Adrenal gland (tissue), 12 donors: ENCODE data around the gene HSPB1. TPM values are rescaled to one million over a fixed set of nuclear protein-coding genes. Genes with fewer than 3 reads are reported as not detected.

Experiments used
- DNase-seq, 7 donors: peaks; one replicate each; pipeline ENCODE4 v3.0.0-alpha.2; 2019 to 2020
- H3K27ac ChIP-seq, 5 donors: fragments of 200-600 bp; sonication (generic) in 4 of 5; 1 replicate in 3 of 5; 2 replicates in 2 of 5; pipeline versions ENCODE4 v1.5.1 to v1.8.0; 2016 to 2020; ENCODE audit warnings: mild to moderate bottlenecking in 1 of 5
- H3K27me3 ChIP-seq: fragments of 200-600 bp; 2 replicates; pipeline ENCODE4 v1.8.0; 2021
- H3K36me3 ChIP-seq, 2 donors: fragments of 200-600 bp; replicated peaks in 1 of 2; 1 replicate in 1 of 2; 2 replicates in 1 of 2; pipeline versions ENCODE4 v1.5.1 to v1.8.0; 2018 to 2022
- H3K4me1 ChIP-seq, 2 donors: fragments of 200-600 bp; replicated peaks in 1 of 2; 1 replicate in 1 of 2; 2 replicates in 1 of 2; pipeline versions ENCODE4 v1.5.1 to v1.8.0; 2018 to 2021
- H3K4me3 ChIP-seq, 4 donors: fragments of 200-600 bp; sonication (generic) in 3 of 4; one replicate each; pipeline ENCODE4 v1.5.1; 2016 to 2018
- H3K9me3 ChIP-seq, 3 donors: fragments of 200-600 bp; sonication (generic) in 1 of 3; replicated peaks in 1 of 3; 1 replicate in 2 of 3; 2 replicates in 1 of 3; pipeline versions ENCODE4 v1.5.1 to v1.8.0; 2016 to 2021
- POLR2A ChIP-seq, 2 donors: fragments of 450-650 bp; IDR thresholded peaks; one replicate each; pipeline ENCODE4 v1.6.1; 2017; ENCODE audit warnings: antibody characterized with exemption in 2 of 2, mild to moderate bottlenecking in 2 of 2, moderate library complexity in 1 of 2
- WGBS, 4 donors: extraction: QIAGEN DNeasy Blood & Tissue Kit in 2 of 4; methylation state at CpG; one replicate each; pipeline versions ENCODE4 v1.1.5 to v1.1.7; 2013 to 2017; 5-methylcytosine and 5-hydroxymethylcytosine counted together
- intact Hi-C, 2 donors: fragments of 100-400 bp; cut with DNase I; formaldehyde crosslinking; loops; one replicate each; pipeline versions ENCODE4 v1.14.1 to v1.15.0; 2022 to 2023
- polyA plus RNA-seq, 3 donors: library from polyadenylated mRNA; stranded (reverse); fragments of 200-250 nt in 2 of 3; fragments of 350-450 nt in 1 of 3; fragmentation: Illumina TruSeq in 1 of 3; extraction: RNeasy Lipid Tissue Mini Kit (QIAGEN cat#74804) in 1 of 3; gene quantifications; one replicate each; pipeline ENCODE4 v1.2.3, GENCODE V29; 2013 to 2014
- total RNA-seq, 9 donors: library from RNA; depleted of rRNA in 4 of 9; stranded (reverse); fragments of >200 nt in 4 of 9; fragments of 120-200 nt in 1 of 9; fragmentation: NEBNext Ultra II Directional in 1 of 9; extraction: Animal tissue kit (Norgen Biotek cat#: 25700) in 1 of 9; gene quantifications; one replicate each; pipeline versions ENCODE4 v1.1.0 to v1.2.4, GENCODE V29; 2013 to 2023
- TF ChIP-seq, protein P1 (sequence below), 6 experiments: fragments of 450-650 bp in 4 of 6; fragments of 200-600 bp in 2 of 6; sonication (generic) in 1 of 6; IDR thresholded peaks; 1 replicate in 5 of 6; 2 replicates in 1 of 6; pipeline versions ENCODE4 v1.5.1 to v1.8.0; 2016 to 2021; ENCODE audit warnings: antibody characterized with exemption in 6 of 6, mild to moderate bottlenecking in 2 of 6, moderate library complexity in 1 of 6
- donor health status: healthy with polysubstance abuse.
- donor health status: Bipolar disorder and iron deficiency.
- donor health status: DM: yes; HTN: yes; CAD: no.
- donor health status: DM: no; HTN: no; CAD: no.
- donor health status: DM: no; HTN: no; CAD: no.
- donor health status: DM: yes; HTN: yes; CAD: no.

Gene HSPB1
- total and polyA plus RNA-seq, 12 donors = 69.5 to 2,276 (median 768) TPM

GRCh38 chr7:76262683-76263402 is 39.6 kb upstream of the HSPB1 start:
- peaks cover 9% of the 10 kb centered on the region in 2 donors for H3K4me1 ChIP-seq
- H3K4me3 ChIP-seq = no peak overlapping the region
- 65 to 87% (median 69%) methylated on average over 5 to 7 of the region's 7 CpGs for WGBS, 4 donors
- DNase-seq = peak; percentile 63 to 86 (median 74)
- H3K27ac ChIP-seq = no peak overlapping the region
- no peaks in the 10 kb centered on the region for H3K9me3 ChIP-seq
- H3K36me3 ChIP-seq = no peaks in the 10 kb centered on the region
- TF ChIP-seq POLR2A (IDR thresholded peaks at IDR 0.05) = no peak
- TF ChIP-seq, protein P1, sequence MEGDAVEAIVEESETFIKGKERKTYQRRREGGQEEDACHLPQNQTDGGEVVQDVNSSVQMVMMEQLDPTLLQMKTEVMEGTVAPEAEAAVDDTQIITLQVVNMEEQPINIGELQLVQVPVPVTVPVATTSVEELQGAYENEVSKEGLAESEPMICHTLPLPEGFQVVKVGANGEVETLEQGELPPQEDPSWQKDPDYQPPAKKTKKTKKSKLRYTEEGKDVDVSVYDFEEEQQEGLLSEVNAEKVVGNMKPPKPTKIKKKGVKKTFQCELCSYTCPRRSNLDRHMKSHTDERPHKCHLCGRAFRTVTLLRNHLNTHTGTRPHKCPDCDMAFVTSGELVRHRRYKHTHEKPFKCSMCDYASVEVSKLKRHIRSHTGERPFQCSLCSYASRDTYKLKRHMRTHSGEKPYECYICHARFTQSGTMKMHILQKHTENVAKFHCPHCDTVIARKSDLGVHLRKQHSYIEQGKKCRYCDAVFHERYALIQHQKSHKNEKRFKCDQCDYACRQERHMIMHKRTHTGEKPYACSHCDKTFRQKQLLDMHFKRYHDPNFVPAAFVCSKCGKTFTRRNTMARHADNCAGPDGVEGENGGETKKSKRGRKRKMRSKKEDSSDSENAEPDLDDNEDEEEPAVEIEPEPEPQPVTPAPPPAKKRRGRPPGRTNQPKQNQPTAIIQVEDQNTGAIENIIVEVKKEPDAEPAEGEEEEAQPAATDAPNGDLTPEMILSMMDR (IDR thresholded peaks at IDR 0.05) = peak; percentile 58 to 81 (median 74)
- intact Hi-C loops = loop anchor here (5.0 kb wide), 1 partner anchor 86 kb away; no protein-coding TSS in a partner anchor
- H3K27me3 ChIP-seq = peaks cover 15% of the 10 kb centered on the region

DNA sequence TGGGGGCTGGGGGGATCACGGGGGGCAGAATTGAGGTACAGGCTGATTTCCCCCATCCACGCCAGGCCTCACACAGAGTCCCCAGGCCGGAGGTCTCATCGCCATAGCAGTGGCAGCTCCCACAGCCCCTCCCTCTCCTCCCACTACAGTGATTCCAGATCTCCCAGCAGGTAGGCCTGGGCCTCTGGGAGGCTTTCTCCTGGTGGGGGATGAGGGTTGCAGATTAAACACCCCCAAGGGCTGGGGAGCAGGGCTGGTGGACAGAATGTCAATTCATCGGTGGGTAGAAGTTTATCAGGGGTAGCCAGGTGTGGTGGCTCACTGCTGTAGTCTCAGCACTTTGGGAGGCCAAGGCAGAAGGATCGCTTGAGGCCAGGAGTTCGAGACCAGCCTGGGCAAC is 37.2 kb upstream of the HSPB1 start:
- Histone ChIP-seq H3K4me1 (peaks cover 9% of the 10 kb centered on the region in 2 donors), H3K9me3 (no peaks in the 10 kb centered on the region), H3K27ac (no peak overlapping the region), H3K36me3 (no peaks in the 10 kb centered on the region), H3K27me3 (peaks cover 11% of the 10 kb centered on the region), H3K4me3 (no peak overlapping the region)
- intact Hi-C loops = no loop called here
- no peak for DNase-seq
- TF ChIP-seq, protein P1 (IDR thresholded peaks at IDR 0.05) = no peak
- TF ChIP-seq POLR2A (IDR thresholded peaks at IDR 0.05) = no peak
- 92 to 99% (median 95%) methylated on average over 3 to 7 of the region's 7 CpGs for WGBS, 4 donors

DNA sequence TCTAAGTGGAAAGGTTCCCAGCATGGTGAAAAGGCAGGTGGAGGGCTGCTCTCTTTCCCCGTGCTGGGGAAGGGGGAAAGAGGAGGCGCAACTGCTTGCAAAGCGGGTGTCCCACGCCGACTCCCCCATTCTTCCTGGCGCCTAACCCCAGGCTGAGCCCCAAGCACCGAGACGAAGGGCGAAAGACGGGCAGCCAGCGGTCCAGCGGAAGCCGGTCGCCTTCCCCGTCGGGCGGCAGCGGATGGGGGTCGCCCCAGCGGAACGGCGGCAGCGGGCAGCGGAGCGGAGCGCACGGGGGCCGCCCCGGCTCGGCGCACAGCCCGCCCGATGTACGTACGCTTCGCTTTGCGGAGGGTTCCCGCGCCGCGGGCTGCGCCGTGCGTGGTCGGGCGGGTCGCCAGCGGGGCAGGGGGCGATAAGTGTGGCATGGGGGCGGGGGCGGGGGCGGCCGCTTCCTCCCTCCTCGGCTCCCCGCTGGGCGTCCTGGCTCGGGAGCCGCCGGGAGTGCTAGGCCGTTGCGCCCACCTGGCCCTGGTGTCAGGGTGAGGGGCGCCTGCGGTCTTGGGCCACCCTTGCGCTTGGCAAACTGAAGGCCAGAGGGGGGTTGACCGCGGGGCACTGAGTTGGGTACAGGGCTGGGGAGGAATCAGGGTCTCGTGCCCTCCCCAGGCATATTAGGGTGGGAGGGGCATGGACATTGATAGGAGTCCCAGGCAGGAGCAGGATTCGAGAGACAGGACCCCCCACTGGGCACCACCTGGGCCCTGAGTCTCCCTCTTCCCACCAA is 35.2 kb upstream of the HSPB1 start:
- Histone ChIP-seq H3K4me1 (peaks cover 9% of the 10 kb centered on the region in 2 donors), H3K27ac (no peak overlapping the region), H3K9me3 (no peaks in the 10 kb centered on the region), H3K27me3 (peaks cover 11% of the 10 kb centered on the region), H3K36me3 (no peaks in the 10 kb centered on the region), H3K4me3 (peak overlapping the region in 1 of 4 donors; percentile 48)
- DNase-seq = no peak
- 3 to 33% (median 9%) methylated on average over 8 to 68 of the region's 68 CpGs for whole genome bisulfite sequencing, 4 donors
- intact Hi-C loops = no loop called here
- no peak for TF ChIP-seq POLR2A (IDR thresholded peaks at IDR 0.05)
- TF ChIP-seq, protein P1 (IDR thresholded peaks at IDR 0.05) = no peak

DNA sequence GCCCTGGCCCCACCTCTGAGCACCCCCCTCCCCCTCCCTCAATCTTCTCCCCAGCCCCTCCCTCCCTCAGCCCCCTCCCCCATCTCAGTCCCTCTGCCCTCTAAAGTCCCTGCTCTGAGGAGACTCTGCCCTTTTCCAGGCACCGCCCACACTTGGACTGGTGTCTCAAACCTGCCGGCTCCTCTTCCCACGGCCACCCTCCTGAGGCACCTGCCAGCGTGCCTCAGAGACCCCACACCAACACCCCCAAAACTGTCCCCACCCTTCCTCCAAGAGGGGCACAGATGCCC is 34.6 kb upstream of the HSPB1 start:
- no peak for DNase-seq
- Histone ChIP-seq H3K36me3 (no peaks in the 10 kb centered on the region), H3K9me3 (no peaks in the 10 kb centered on the region), H3K27ac (no peak overlapping the region), H3K4me3 (no peak overlapping the region), H3K27me3 (peaks cover 11% of the 10 kb centered on the region), H3K4me1 (peaks cover 9% of the 10 kb centered on the region in 2 donors)
- intact Hi-C loops = no loop called here
- 14 to 50% (median 24%) methylated on average over 4 of the region's 4 CpGs for WGBS, 4 donors
- TF ChIP-seq POLR2A (IDR thresholded peaks at IDR 0.05) = no peak
- TF ChIP-seq, protein P1 (IDR thresholded peaks at IDR 0.05) = no peak
